Fibroblast of the aortic adventitia (primary cell): ENCODE measurements around the gene NPTXR. TPM values are rescaled to one million over a fixed set of nuclear protein-coding genes. Genes with fewer than 3 reads are reported as not detected.

Experiments used
- DNase-seq: peaks from one replicate; pipeline ENCODE4 v3.0.0-alpha.2; 2010; ENCODE audit warnings: low read depth
- H3K4me3 ChIP-seq: 2 replicates; pipeline ENCODE4 v1.5.1; 2011; ENCODE audit warnings: low read depth, mild to moderate bottlenecking, control low read depth, low read length, moderate library complexity
- CTCF ChIP-seq: IDR thresholded peaks from 2 replicates; pipeline ENCODE4 v1.5.1; 2011; ENCODE audit warnings: mild to moderate bottlenecking, low read length, control low read depth, inconsistent platforms; ENCODE audit not compliant: insufficient read depth
- total RNA-seq: library from RNA; depleted of rRNA; stranded (reverse); fragments of >200 nt; gene quantifications from 2 replicates; pipeline ENCODE4 v1.2.3, GENCODE V29; 2012; ENCODE audit warnings: low replicate concordance

The NPTXR gene
- total RNA-seq = 1.3 and 2.0 TPM in 2 replicates

- H3K4me3 ChIP-seq = peak within 1 kb of the TSS; percentile 51
- DNase-seq = no peak
- TF ChIP-seq CTCF = no peak
These were observed at the start of gene NPTXR for GRCh38 chr22:38843657-38844314. NPTXR (minus strand) TSS chr22:38844028.

GRCh38 chr22:38891256-38891655 is 47.4 kb upstream of the NPTXR start:
- no peak for TF ChIP-seq CTCF
- H3K4me3 ChIP-seq = no peak overlapping the region
- no peak for DNase-seq

- no peak for TF ChIP-seq CTCF
- no peak for DNase-seq
- H3K4me3 ChIP-seq = no peak overlapping the region
These were observed 46.5 kb upstream of the NPTXR start for GRCh38 chr22:38890377-38890776.

GRCh38 chr22:38886333-38886732 is 42.5 kb upstream of the NPTXR start:
- DNase-seq = no peak
- no peak overlapping the region for H3K4me3 ChIP-seq
- TF ChIP-seq CTCF = no peak

GRCh38 chr22:38882972-38883622 is 39.3 kb upstream of the NPTXR start:
- no peak for DNase-seq
- no peak for TF ChIP-seq CTCF
- H3K4me3 ChIP-seq = no peak overlapping the region

- H3K4me3 ChIP-seq = no peak overlapping the region
- no peak for TF ChIP-seq CTCF
- peak; percentile 67 for DNase-seq
These were observed 38.4 kb upstream of the NPTXR start for GRCh38 chr22:38881997-38882879.
